HepG2 (cell line): Measurements from ENCODE around the gene LZTR1. TPM values are rescaled to one million over a fixed set of nuclear protein-coding genes. Genes with fewer than 3 reads are reported as not detected.

Source experiments
- ASH2L ChIP-seq: fragments of 300-600, 200-600 bp; sonication (generic); IDR thresholded peaks from 2 replicates; pipeline ENCODE4 v1.7.0; 2017; ENCODE audit warnings: low read depth, mild to moderate bottlenecking, moderate library complexity, mixed read lengths, low read length; ENCODE audit not compliant: insufficient read length
- DMAP1 ChIP-seq: IDR thresholded peaks from 2 replicates; pipeline ENCODE4 v1.6.1; 2016
- GABPA ChIP-seq, 2 experiments: IDR thresholded peaks; 2 replicates each; pipeline ENCODE4 v1.6.1; 2011 to 2016; ENCODE audit warnings: low read depth in 2 of 2, low read length in 1 of 2, missing biosample characterization in 1 of 2, missing genetic modification characterization in 1 of 2
- HCFC1 ChIP-seq: fragments of 150-350 bp; IDR thresholded peaks from 2 replicates; pipeline ENCODE4 v1.6.1; 2014; ENCODE audit warnings: low read depth, low read length
- HOXA7 ChIP-seq: sonication (generic); formaldehyde crosslinking; IDR thresholded peaks from 2 replicates; pipeline ENCODE4 v1.8.1; 2022; ENCODE audit warnings: mild to moderate bottlenecking, missing genetic modification reagents, moderate library complexity
- PCBP2 ChIP-seq: fragments of 200-400 bp; formaldehyde crosslinking; optimal IDR thresholded peaks from 2 replicates; pipeline ENCODE3; 2018; ENCODE audit warnings: low read length, low read depth; ENCODE audit not compliant: poor library complexity, severe bottlenecking
- TERF1 ChIP-seq: sonication (generic); formaldehyde crosslinking; IDR thresholded peaks from 2 replicates; pipeline ENCODE4 v1.8.0; 2022; ENCODE audit warnings: mild to moderate bottlenecking, missing genetic modification reagents, moderate library complexity
- XBP1 ChIP-seq: sonication (generic); formaldehyde crosslinking; IDR thresholded peaks from 2 replicates; pipeline ENCODE4 v1.5.0; 2020; ENCODE audit warnings: missing genetic modification reagents
- XRCC5 ChIP-seq: fragments of 200-400 bp; formaldehyde crosslinking; optimal IDR thresholded peaks from 2 replicates; pipeline ENCODE3; 2017; ENCODE audit warnings: mild to moderate bottlenecking, low read length
- ZBTB34 ChIP-seq: sonication (generic); formaldehyde crosslinking; IDR thresholded peaks from 2 replicates; pipeline ENCODE4 v1.8.0; 2022; ENCODE audit warnings: mild to moderate bottlenecking, missing genetic modification reagents
- ZBTB42 ChIP-seq: sonication (generic); formaldehyde crosslinking; IDR thresholded peaks from 2 replicates; pipeline ENCODE4 v1.5.0; 2020; ENCODE audit warnings: mild to moderate bottlenecking, missing genetic modification reagents
- ZNF180 ChIP-seq: sonication (generic); formaldehyde crosslinking; IDR thresholded peaks from 2 replicates; pipeline ENCODE4 v1.4.0; 2020; ENCODE audit warnings: low read depth, missing genetic modification reagents, borderline replicate concordance
- ZNF280D ChIP-seq: sonication (generic); formaldehyde crosslinking; IDR thresholded peaks from 2 replicates; pipeline ENCODE4 v1.5.1; 2020; ENCODE audit warnings: mild to moderate bottlenecking, missing genetic modification reagents
- ZNF567 ChIP-seq: sonication (generic); formaldehyde crosslinking; IDR thresholded peaks from 2 replicates; pipeline ENCODE4 v1.8.1; 2023; ENCODE audit warnings: mild to moderate bottlenecking, missing genetic modification reagents, borderline replicate concordance
- ZNF570 ChIP-seq: sonication (generic); formaldehyde crosslinking; IDR thresholded peaks from 2 replicates; pipeline ENCODE4 v1.4.0; 2020; ENCODE audit warnings: mild to moderate bottlenecking, missing genetic modification reagents, borderline replicate concordance
- ZNF672 ChIP-seq: sonication (generic); formaldehyde crosslinking; IDR thresholded peaks from 2 replicates; pipeline ENCODE4 v1.8.1; 2022; ENCODE audit warnings: missing genetic modification reagents
- ZNF709 ChIP-seq: sonication (generic); formaldehyde crosslinking; IDR thresholded peaks from 2 replicates; pipeline ENCODE4 v1.5.0; 2020; ENCODE audit warnings: mild to moderate bottlenecking, missing genetic modification reagents
- ZNF713 ChIP-seq: sonication (generic); formaldehyde crosslinking; IDR thresholded peaks from 2 replicates; pipeline ENCODE4 v1.4.0; 2020; ENCODE audit warnings: mild to moderate bottlenecking, missing genetic modification reagents
- polyA plus RNA-seq, 8 experiments: library from polyadenylated mRNA; depleted of rRNA in 3 of 8; stranded (reverse) in 7 of 8; unstranded in 1 of 8; fragments of >200 nt; fragmentation: Illumina TruSeq in 4 of 8; extraction: Trizol in 4 of 8; gene quantifications; 2 replicates each; pipeline versions ENCODE4 v1.2.1 to v1.2.3, GENCODE V29; 2011 to 2016; ENCODE audit warnings: low read depth in 4 of 8, missing spikeins in 1 of 8, mixed read lengths in 1 of 8; ENCODE audit not compliant: insufficient read depth in 1 of 8
- total RNA-seq, 5 experiments: library from RNA; depleted of rRNA; stranded (reverse); fragments of >200 nt; fragmentation: Illumina TruSeq; extraction: Trizol; gene quantifications; 2 replicates each; pipeline ENCODE4 v1.2.3, GENCODE V29; 2016; ENCODE audit warnings: low read depth in 1 of 5
- TF ChIP-seq, protein P1 (sequence below): sonication (generic); formaldehyde crosslinking; IDR thresholded peaks from 2 replicates; pipeline ENCODE4 v1.8.1; 2023; ENCODE audit warnings: mild to moderate bottlenecking, missing genetic modification reagents, borderline replicate concordance
- TF ChIP-seq, protein P2 (sequence below): sonication (generic); formaldehyde crosslinking; conservative IDR thresholded peaks from 2 replicates; pipeline ENCODE4 v1.4.0; 2020; ENCODE audit warnings: mild to moderate bottlenecking, missing genetic modification reagents, moderate library complexity

Gene LZTR1
- total and polyA plus RNA-seq, 2 of the 13 experiments (the other 11 are each of a cell fraction or from before 2014, with no cell fraction given) = 21.8 to 22.4 TPM

- TF ChIP-seq, protein P1, sequence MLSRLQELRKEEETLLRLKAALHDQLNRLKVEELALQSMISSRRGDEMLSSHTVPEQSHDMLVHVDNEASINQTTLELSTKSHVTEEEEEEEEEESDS (CRISPR knock-in tag) = no peak
- TF ChIP-seq ZNF713 (CRISPR knock-in tag) (no peak), XBP1 (CRISPR knock-in tag) (no peak), XRCC5 (no peak), ZNF672 (no peak), DMAP1 (CRISPR knock-in tag) (no peak), HOXA7 (no peak), ZNF570 (CRISPR knock-in tag) (no peak), ASH2L (peak; percentile 9), ZNF280D (CRISPR knock-in tag) (no peak), ZNF709 (no peak), PCBP2 (no peak), GABPA (IDR thresholded peaks at IDR 0.05; ENCODE audit: low read depth, low read length) (no peak), GABPA (CRISPR knock-in tag; IDR thresholded peaks at IDR 0.05; ENCODE audit: low read depth) (no peak), ZBTB42 (CRISPR knock-in tag) (no peak), TERF1 (CRISPR knock-in tag) (no peak), HCFC1 (no peak), ZNF567 (0 out of 2 replicates have a peak, but pooled peaks have one; percentile 30), ZNF180 (CRISPR knock-in tag) (no peak), ZBTB34 (CRISPR knock-in tag) (0 out of 2 replicates have a peak, but pooled peaks have one; percentile 9)
- TF ChIP-seq, protein P2, sequence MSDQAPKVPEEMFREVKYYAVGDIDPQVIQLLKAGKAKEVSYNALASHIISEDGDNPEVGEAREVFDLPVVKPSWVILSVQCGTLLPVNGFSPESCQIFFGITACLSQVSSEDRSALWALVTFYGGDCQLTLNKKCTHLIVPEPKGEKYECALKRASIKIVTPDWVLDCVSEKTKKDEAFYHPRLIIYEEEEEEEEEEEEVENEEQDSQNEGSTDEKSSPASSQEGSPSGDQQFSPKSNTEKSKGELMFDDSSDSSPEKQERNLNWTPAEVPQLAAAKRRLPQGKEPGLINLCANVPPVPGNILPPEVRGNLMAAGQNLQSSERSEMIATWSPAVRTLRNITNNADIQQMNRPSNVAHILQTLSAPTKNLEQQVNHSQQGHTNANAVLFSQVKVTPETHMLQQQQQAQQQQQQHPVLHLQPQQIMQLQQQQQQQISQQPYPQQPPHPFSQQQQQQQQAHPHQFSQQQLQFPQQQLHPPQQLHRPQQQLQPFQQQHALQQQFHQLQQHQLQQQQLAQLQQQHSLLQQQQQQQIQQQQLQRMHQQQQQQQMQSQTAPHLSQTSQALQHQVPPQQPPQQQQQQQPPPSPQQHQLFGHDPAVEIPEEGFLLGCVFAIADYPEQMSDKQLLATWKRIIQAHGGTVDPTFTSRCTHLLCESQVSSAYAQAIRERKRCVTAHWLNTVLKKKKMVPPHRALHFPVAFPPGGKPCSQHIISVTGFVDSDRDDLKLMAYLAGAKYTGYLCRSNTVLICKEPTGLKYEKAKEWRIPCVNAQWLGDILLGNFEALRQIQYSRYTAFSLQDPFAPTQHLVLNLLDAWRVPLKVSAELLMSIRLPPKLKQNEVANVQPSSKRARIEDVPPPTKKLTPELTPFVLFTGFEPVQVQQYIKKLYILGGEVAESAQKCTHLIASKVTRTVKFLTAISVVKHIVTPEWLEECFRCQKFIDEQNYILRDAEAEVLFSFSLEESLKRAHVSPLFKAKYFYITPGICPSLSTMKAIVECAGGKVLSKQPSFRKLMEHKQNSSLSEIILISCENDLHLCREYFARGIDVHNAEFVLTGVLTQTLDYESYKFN = peak; percentile 76
Observed at GRCh38 chr22:20951151-20951931, 30.8 kb upstream of the LZTR1 start (continued).
